ENCODE results near the gene EYS.

The EYS gene

DNA sequence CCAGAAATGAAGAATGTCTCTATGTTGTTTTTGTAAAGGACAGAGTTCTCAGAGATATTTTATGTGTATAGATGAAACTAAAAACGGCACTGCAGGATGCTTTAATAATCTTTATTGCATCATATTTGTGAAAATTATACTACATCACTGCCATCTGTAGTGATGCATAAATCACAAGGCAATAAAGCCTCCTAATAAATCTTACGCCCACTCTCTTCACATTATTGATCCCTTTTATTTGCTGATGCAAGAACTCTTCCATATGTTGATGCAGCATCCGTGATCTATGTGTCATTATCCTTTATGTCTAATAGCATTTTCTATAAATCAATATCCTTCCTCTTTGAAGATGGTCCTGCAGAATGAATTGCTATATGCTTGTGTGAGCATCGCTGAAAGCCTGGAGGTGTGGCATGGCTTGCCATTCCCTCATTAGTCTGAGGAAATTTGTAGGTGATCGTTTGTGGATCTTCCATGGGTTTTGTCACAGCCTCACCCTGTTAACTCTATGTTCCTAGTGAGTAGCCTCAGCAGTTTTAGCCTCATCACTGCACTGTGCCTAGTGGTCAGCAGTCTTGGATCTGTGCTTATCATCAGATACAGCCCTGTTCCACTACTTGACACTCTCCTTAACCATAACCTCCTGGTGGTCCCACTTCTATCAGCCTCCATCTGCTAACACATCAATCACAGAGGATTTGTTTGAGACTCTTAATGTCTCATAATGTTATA, 983.5 kb downstream of the EYS start:
- TF ChIP-seq ZFP3 (CRISPR knock-in tag; IDR thresholded peaks at IDR 0.05) = no peak
- TF ChIP-seq GLIS3 (CRISPR knock-in tag; IDR thresholded peaks at IDR 0.05) = no peak
- TF ChIP-seq ARNTL (CRISPR knock-in tag; IDR thresholded peaks at IDR 0.05; ENCODE audit: borderline replicate concordance, low read depth) = no peak
- TF ChIP-seq ZC3H10 (CRISPR knock-in tag; IDR thresholded peaks at IDR 0.05) = no peak
- TF ChIP-seq TCF4 (CRISPR knock-in tag; IDR thresholded peaks at IDR 0.05; ENCODE audit: borderline replicate concordance) = no peak
- TF ChIP-seq ZFP30 (CRISPR knock-in tag; IDR thresholded peaks at IDR 0.05) = no peak
- TF ChIP-seq RARB (CRISPR knock-in tag; IDR thresholded peaks at IDR 0.05) = no peak
- TF ChIP-seq ZNF70 (CRISPR knock-in tag; IDR thresholded peaks at IDR 0.05) = no peak
- TF ChIP-seq TOX (CRISPR knock-in tag; IDR thresholded peaks at IDR 0.05; ENCODE audit: borderline replicate concordance) = no peak
- TF ChIP-seq, protein P1, sequence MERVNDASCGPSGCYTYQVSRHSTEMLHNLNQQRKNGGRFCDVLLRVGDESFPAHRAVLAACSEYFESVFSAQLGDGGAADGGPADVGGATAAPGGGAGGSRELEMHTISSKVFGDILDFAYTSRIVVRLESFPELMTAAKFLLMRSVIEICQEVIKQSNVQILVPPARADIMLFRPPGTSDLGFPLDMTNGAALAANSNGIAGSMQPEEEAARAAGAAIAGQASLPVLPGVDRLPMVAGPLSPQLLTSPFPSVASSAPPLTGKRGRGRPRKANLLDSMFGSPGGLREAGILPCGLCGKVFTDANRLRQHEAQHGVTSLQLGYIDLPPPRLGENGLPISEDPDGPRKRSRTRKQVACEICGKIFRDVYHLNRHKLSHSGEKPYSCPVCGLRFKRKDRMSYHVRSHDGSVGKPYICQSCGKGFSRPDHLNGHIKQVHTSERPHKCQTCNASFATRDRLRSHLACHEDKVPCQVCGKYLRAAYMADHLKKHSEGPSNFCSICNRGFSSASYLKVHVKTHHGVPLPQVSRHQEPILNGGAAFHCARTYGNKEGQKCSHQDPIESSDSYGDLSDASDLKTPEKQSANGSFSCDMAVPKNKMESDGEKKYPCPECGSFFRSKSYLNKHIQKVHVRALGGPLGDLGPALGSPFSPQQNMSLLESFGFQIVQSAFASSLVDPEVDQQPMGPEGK (CRISPR knock-in tag; IDR thresholded peaks at IDR 0.05; ENCODE audit: borderline replicate concordance) = no peak
- TF ChIP-seq, protein P2, sequence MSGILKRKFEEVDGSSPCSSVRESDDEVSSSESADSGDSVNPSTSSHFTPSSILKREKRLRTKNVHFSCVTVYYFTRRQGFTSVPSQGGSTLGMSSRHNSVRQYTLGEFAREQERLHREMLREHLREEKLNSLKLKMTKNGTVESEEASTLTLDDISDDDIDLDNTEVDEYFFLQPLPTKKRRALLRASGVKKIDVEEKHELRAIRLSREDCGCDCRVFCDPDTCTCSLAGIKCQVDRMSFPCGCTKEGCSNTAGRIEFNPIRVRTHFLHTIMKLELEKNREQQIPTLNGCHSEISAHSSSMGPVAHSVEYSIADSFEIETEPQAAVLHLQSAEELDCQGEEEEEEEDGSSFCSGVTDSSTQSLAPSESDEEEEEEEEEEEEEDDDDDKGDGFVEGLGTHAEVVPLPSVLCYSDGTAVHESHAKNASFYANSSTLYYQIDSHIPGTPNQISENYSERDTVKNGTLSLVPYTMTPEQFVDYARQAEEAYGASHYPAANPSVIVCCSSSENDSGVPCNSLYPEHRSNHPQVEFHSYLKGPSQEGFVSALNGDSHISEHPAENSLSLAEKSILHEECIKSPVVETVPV (CRISPR knock-in tag; IDR thresholded peaks at IDR 0.05) = no peak
- no peak for TF ChIP-seq PPARA (CRISPR knock-in tag; IDR thresholded peaks at IDR 0.05; ENCODE audit: borderline replicate concordance)
- no peak for TF ChIP-seq ZNF8 (CRISPR knock-in tag; IDR thresholded peaks at IDR 0.05)
- no peak for TF ChIP-seq BACH2 (CRISPR knock-in tag; IDR thresholded peaks at IDR 0.05; ENCODE audit: borderline replicate concordance)
- TF ChIP-seq SNAI2 (CRISPR knock-in tag; IDR thresholded peaks at IDR 0.05) = no peak
- no peak for ATAC-seq

DNA sequence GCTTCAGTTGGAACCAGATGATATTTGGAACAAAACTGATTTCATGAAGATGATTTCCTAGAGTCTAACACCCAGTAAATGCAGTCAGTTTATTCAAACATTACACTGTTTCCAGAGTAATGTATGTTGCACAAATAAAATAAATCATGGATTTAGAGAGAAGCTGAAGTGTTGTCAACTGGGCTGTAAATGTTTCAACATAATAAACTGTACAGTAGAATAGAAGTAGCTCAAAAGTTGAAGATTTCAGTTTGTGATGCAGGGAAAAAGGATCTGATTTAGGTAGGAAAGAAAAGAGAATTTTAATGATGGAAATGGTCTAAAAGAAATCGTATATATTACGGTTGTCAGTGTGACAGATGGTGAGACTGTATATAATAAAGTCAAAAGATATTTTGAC, 985.2 kb downstream of the EYS start:
- ATAC-seq = no peak
- TF ChIP-seq TCF4 (CRISPR knock-in tag; IDR thresholded peaks at IDR 0.05; ENCODE audit: borderline replicate concordance) (no peak), RARB (CRISPR knock-in tag; IDR thresholded peaks at IDR 0.05) (no peak), PPARA (CRISPR knock-in tag; IDR thresholded peaks at IDR 0.05; ENCODE audit: borderline replicate concordance) (no peak), ZC3H10 (CRISPR knock-in tag; IDR thresholded peaks at IDR 0.05) (no peak), ESRRG (CRISPR knock-in tag; IDR thresholded peaks at IDR 0.05) (no peak), ZFP30 (CRISPR knock-in tag; IDR thresholded peaks at IDR 0.05) (no peak), ISL1 (CRISPR knock-in tag; IDR thresholded peaks at IDR 0.05) (no peak), BACH2 (CRISPR knock-in tag; IDR thresholded peaks at IDR 0.05; ENCODE audit: borderline replicate concordance) (no peak), TOX (CRISPR knock-in tag; IDR thresholded peaks at IDR 0.05; ENCODE audit: borderline replicate concordance) (no peak), ZFP3 (CRISPR knock-in tag; IDR thresholded peaks at IDR 0.05) (no peak), ARNTL (CRISPR knock-in tag; IDR thresholded peaks at IDR 0.05; ENCODE audit: borderline replicate concordance, low read depth) (no peak), ZNF565 (CRISPR knock-in tag; conservative IDR thresholded peaks at IDR 0.05; ENCODE audit: low read depth) (no peak), SNAI2 (CRISPR knock-in tag; IDR thresholded peaks at IDR 0.05) (no peak), ZNF70 (CRISPR knock-in tag; IDR thresholded peaks at IDR 0.05) (no peak)
- TF ChIP-seq, protein P2 (CRISPR knock-in tag; IDR thresholded peaks at IDR 0.05) = no peak
- TF ChIP-seq, protein P3, sequence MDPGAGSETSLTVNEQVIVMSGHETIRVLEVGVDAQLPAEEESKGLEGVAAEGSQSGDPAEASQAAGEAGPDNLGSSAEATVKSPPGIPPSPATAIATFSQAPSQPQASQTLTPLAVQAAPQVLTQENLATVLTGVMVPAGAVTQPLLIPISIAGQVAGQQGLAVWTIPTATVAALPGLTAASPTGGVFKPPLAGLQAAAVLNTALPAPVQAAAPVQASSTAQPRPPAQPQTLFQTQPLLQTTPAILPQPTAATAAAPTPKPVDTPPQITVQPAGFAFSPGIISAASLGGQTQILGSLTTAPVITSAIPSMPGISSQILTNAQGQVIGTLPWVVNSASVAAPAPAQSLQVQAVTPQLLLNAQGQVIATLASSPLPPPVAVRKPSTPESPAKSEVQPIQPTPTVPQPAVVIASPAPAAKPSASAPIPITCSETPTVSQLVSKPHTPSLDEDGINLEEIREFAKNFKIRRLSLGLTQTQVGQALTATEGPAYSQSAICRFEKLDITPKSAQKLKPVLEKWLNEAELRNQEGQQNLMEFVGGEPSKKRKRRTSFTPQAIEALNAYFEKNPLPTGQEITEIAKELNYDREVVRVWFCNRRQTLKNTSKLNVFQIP (CRISPR knock-in tag; IDR thresholded peaks at IDR 0.05; ENCODE audit: borderline replicate concordance, low read depth) = no peak
- TF ChIP-seq, protein P1 (CRISPR knock-in tag; IDR thresholded peaks at IDR 0.05; ENCODE audit: borderline replicate concordance) = no peak
- TF ChIP-seq, protein P4, sequence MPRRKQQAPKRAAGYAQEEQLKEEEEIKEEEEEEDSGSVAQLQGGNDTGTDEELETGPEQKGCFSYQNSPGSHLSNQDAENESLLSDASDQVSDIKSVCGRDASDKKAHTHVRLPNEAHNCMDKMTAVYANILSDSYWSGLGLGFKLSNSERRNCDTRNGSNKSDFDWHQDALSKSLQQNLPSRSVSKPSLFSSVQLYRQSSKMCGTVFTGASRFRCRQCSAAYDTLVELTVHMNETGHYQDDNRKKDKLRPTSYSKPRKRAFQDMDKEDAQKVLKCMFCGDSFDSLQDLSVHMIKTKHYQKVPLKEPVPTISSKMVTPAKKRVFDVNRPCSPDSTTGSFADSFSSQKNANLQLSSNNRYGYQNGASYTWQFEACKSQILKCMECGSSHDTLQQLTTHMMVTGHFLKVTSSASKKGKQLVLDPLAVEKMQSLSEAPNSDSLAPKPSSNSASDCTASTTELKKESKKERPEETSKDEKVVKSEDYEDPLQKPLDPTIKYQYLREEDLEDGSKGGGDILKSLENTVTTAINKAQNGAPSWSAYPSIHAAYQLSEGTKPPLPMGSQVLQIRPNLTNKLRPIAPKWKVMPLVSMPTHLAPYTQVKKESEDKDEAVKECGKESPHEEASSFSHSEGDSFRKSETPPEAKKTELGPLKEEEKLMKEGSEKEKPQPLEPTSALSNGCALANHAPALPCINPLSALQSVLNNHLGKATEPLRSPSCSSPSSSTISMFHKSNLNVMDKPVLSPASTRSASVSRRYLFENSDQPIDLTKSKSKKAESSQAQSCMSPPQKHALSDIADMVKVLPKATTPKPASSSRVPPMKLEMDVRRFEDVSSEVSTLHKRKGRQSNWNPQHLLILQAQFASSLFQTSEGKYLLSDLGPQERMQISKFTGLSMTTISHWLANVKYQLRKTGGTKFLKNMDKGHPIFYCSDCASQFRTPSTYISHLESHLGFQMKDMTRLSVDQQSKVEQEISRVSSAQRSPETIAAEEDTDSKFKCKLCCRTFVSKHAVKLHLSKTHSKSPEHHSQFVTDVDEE (CRISPR knock-in tag; IDR thresholded peaks at IDR 0.05) = no peak
- TF ChIP-seq, protein P5, sequence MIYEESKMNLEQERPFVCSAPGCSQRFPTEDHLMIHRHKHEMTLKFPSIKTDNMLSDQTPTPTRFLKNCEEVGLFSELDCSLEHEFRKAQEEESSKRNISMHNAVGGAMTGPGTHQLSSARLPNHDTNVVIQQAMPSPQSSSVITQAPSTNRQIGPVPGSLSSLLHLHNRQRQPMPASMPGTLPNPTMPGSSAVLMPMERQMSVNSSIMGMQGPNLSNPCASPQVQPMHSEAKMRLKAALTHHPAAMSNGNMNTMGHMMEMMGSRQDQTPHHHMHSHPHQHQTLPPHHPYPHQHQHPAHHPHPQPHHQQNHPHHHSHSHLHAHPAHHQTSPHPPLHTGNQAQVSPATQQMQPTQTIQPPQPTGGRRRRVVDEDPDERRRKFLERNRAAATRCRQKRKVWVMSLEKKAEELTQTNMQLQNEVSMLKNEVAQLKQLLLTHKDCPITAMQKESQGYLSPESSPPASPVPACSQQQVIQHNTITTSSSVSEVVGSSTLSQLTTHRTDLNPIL (CRISPR knock-in tag; IDR thresholded peaks at IDR 0.05; ENCODE audit: low read depth) = no peak

All from SK-N-SH treated with all-trans-retinoic acid at 6 μM for 48 hours (cell line).